Neural cell (in vitro differentiated cells): ENCODE results near the gene ALOX12B.

Experiments
- CTCF ChIP-seq: fragments of 450-650 bp; IDR thresholded peaks from 2 replicates; pipeline ENCODE4 v1.5.1; 2014; ENCODE audit warnings: antibody characterized with exemption, mild to moderate bottlenecking, moderate library complexity; ENCODE audit not compliant: poor library complexity, severe bottlenecking
- EP300 ChIP-seq: fragments of 450-650 bp; conservative IDR thresholded peaks from 2 replicates; pipeline ENCODE4 v1.6.1; 2014; ENCODE audit warnings: antibody characterized with exemption, mild to moderate bottlenecking, moderate library complexity; ENCODE audit not compliant: poor library complexity, severe bottlenecking
- EZH2 ChIP-seq: fragments of 200-600, 300-800 bp; shearing (Covaris generic), sonication (generic); IDR thresholded peaks from 2 replicates; pipeline ENCODE4 v1.6.1; 2014; ENCODE audit warnings: antibody characterized with exemption, low read length, borderline replicate concordance, mild to moderate bottlenecking; ENCODE audit not compliant: insufficient read depth, poor library complexity, severe bottlenecking
- MXI1 ChIP-seq: fragments of 450-650 bp; conservative IDR thresholded peaks from 2 replicates; pipeline ENCODE4 v1.6.1; 2014; ENCODE audit warnings: antibody characterized with exemption, mild to moderate bottlenecking; ENCODE audit not compliant: poor library complexity, severe bottlenecking
- POLR2AphosphoS5 ChIP-seq: IDR thresholded peaks from 2 replicates; pipeline ENCODE4 v1.6.1; 2012
- RAD21 ChIP-seq: fragments of 450-650 bp; conservative IDR thresholded peaks from 2 replicates; pipeline ENCODE4 v1.6.1; 2014; ENCODE audit warnings: antibody characterized with exemption, mild to moderate bottlenecking, moderate library complexity
- REST ChIP-seq: IDR thresholded peaks from 2 replicates; pipeline ENCODE4 v1.6.1; 2012; ENCODE audit warnings: borderline replicate concordance
- SMC3 ChIP-seq: fragments of 450-650 bp; conservative IDR thresholded peaks from 2 replicates; pipeline ENCODE4 v1.6.1; 2014; ENCODE audit warnings: antibody characterized with exemption, mild to moderate bottlenecking, moderate library complexity; ENCODE audit not compliant: poor library complexity
- TAF1 ChIP-seq: IDR thresholded peaks from 2 replicates; pipeline ENCODE4 v1.6.1; 2012; ENCODE audit warnings: low read depth

- TF ChIP-seq SMC3 (no peak), CTCF (no peak), EZH2 (no peak), POLR2AphosphoS5 (no peak), EP300 (no peak), RAD21 (no peak), MXI1 (no peak), REST (no peak), TAF1 (no peak)
Measured at GRCh38 chr17:8082292-8082691, 5.2 kb downstream of the ALOX12B start.
